HEK293T (cell line): ENCODE results near the gene TCF20.

Experiments
- ELF4 ChIP-seq: fragments of 450-650 bp; IDR thresholded peaks from 2 replicates; pipeline ENCODE4 v1.6.1; 2017; ENCODE audit warnings: antibody characterized with exemption
- FOXM1 ChIP-seq: fragments of 450-650 bp; IDR thresholded peaks from 2 replicates; pipeline ENCODE4 v1.6.1; 2017; ENCODE audit warnings: mild to moderate bottlenecking, borderline replicate concordance
- LEF1 ChIP-seq: fragments of 450-650 bp; IDR thresholded peaks from 2 replicates; pipeline ENCODE4 v1.6.1; 2017; ENCODE audit warnings: mild to moderate bottlenecking, borderline replicate concordance
- SUZ12 ChIP-seq: fragments of 450-650 bp; IDR thresholded peaks from 2 replicates; pipeline ENCODE4 v1.6.1; 2016; ENCODE audit warnings: mild to moderate bottlenecking
- TARDBP ChIP-seq: fragments of 450-650 bp; IDR thresholded peaks from 2 replicates; pipeline ENCODE4 v1.6.1; 2016
- TF ChIP-seq, protein P1 (sequence below): fragments of 450-650 bp; IDR thresholded peaks from 2 replicates; pipeline ENCODE4 v1.6.1; 2016

DNA sequence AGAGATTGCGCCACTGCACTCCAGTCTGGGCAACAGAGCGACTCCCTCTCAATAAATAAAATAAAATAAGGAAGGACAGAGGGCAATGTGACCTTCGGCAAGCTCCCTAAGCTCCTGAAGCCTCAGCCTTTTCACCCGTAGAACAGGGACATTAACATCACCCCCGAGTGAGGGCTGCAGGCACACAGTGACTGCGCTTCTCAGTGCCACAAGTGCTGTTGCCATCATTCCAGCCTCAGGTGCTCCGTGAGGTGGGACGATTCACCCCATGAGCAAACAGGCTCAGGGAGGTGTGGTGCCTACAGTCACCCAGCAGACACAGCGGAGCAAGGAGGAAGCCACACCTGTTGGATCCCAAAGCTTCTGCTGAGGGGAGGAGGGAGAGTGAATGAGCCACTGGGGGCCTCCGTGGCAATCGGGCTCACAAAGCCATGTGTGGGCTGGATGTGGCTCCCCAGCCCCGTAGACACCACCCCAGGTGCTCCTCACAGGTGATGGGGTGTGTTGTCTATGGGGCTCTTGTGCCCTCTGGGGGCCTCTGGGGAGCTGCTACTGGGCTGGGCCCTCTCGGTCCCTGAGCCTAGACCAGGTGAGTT is 9.1 kb upstream of the TCF20 start:
- TF ChIP-seq LEF1 = no peak
- no peak for TF ChIP-seq TARDBP
- TF ChIP-seq ELF4 = no peak
- no peak for TF ChIP-seq FOXM1
- TF ChIP-seq, protein P1, sequence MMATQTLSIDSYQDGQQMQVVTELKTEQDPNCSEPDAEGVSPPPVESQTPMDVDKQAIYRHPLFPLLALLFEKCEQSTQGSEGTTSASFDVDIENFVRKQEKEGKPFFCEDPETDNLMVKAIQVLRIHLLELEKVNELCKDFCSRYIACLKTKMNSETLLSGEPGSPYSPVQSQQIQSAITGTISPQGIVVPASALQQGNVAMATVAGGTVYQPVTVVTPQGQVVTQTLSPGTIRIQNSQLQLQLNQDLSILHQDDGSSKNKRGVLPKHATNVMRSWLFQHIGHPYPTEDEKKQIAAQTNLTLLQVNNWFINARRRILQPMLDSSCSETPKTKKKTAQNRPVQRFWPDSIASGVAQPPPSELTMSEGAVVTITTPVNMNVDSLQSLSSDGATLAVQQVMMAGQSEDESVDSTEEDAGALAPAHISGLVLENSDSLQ = no peak
- no peak for TF ChIP-seq SUZ12
